Measurements from ENCODE around the gene GNS.

The GNS gene

GRCh38 chr12:64759035-64759894, at the start of gene GNS:
Gene GNS (minus strand): TSS chr12:64759406. CDS start chr12:64759276, 130 bp downstream.
- DNase-seq: peak; percentile 91

- no peak for DNase-seq
These were observed 48.9 kb upstream of the GNS start for GRCh38 chr12:64808110-64808509.

GRCh38 chr12:64806593-64807460, 47.6 kb upstream of the GNS start:
- no peak for DNase-seq

- no peak for DNase-seq
These were observed 47.0 kb upstream of the GNS start for GRCh38 chr12:64806173-64806572.

GRCh38 chr12:64802180-64802775, 43.1 kb upstream of the GNS start:
- DNase-seq: peak; percentile 44

- peak; percentile 18 for DNase-seq
These were observed 42.2 kb upstream of the GNS start for GRCh38 chr12:64801381-64801780.

DNA sequence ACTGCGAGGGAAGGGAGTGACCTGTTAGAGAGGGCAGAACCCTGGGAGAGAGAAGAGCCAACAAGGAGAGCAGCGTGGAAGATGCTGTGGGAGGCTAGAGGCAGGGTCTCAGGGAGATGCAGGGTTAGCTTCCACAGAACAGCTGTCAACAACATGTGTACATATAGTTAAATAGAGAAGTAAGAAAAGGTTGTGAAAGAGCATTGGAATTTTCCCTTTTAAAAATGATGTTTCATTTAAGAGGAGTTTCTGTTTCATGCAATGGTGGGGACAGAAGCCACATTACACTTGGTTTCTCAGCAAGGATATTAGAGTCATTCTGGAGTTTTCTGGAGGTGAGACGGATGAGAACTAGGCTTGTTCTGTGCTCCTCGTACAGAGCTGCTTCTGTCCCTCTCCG, 41.4 kb upstream of the GNS start:
- DNase-seq: no peak

DNA sequence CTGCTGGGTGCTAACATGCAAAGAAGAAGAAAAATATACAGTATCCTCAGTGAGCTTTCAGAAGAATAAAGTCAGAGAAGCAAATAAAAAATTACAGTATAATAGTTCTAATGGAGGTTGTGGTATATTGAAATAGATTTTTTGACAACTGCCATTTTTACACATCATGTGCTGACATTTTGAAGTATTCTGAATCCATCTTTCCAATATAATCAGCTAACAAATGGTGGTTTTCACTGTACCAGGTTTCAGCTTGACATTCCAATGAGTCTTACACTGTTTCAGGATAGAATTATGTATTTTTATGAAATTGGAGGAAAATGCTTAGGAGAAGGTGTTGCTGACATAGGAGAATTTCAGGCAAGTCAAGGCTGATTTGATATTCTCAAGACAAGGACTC, 39.0 kb upstream of the GNS start:
- DNase-seq: no peak

GRCh38 chr12:64797156-64797555, 38.0 kb upstream of the GNS start:
- no peak for DNase-seq

GRCh38 chr12:64796205-64796845, 37.1 kb upstream of the GNS start:
- DNase-seq: peak; percentile 80

DNA sequence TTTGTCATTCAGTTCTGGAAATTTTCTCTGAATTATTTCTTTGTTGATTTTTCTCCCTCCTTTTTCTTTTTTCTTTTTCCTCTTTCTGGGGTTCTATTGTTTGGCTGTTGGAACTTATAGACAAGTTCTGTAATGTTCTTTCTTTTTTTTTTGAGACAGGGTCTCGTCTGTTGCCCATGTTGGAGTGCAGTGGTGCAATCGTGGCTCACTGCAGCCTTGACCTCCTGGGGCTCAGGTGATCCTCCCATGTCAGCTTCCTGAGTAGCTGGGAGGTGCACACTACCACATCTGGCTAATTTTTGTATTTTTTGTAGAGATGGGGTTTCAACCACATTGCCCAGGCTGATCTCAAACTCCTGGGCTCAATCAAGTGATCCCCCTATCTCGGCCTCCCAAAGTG, 35.1 kb upstream of the GNS start:
- no peak for DNase-seq

DNA sequence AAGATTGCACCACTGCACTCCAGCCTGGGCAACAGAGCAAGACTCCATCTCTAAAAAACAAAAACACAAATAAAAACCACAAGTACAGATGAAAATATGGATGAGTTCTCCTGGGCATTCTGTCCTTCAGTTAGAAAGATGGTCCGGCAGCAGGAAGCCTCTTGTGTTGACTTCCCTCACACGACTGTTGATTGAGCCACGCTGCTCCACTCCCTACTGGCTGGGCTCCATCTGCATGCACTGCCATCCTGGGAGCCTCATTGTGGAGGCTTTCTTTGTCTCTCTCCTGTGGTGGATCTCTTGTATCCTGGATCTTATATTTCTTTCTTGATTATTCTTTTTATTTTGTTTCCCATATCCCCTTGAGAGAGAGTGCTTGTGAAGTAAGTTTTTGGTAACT, 34.4 kb upstream of the GNS start:
- no peak for DNase-seq

- no peak for DNase-seq
These were observed 32.9 kb upstream of the GNS start for GRCh38 chr12:64792128-64792527.

GRCh38 chr12:64791036-64791435, 31.8 kb upstream of the GNS start:
- no peak for DNase-seq

DNA sequence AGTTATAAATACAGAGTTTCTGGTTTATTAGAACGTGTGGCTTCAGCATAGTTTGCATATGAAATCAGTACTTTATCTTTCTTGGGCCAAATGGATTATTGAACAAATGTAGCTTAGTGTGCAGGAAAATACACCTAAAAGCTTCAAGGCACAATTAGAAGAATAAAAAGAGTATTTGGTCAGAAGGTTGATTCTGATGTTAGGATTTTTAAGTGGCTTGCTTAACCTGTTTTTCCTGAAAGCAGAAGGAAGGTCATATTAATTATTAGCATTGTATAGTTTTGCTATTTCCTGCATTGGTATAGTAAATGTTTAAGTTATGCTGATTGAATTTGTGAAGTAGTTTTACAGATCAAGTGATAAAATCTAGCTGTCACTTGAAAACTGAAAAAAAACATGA, 31.0 kb upstream of the GNS start:
- DNase-seq: no peak

DNA sequence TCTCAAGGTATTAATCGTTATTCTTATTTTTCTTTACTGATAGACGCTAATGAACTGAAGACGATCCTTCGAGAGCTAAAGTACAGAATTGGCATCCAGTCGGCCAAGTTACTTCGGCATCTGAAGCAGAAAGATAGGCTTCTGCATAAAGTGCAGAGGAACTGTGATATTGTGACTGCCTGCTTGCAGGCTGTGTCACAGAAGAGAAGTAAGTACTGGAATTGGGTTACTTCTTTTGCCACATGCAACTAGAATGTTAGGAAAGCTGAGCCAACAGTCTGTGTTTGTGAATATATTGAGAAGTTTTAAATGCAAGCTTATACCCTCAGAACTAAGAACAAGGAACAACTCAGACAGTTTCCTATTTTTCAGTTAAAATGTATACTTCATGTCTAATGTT, 26.6 kb upstream of the GNS start:
- DNase-seq: no peak

DNA sequence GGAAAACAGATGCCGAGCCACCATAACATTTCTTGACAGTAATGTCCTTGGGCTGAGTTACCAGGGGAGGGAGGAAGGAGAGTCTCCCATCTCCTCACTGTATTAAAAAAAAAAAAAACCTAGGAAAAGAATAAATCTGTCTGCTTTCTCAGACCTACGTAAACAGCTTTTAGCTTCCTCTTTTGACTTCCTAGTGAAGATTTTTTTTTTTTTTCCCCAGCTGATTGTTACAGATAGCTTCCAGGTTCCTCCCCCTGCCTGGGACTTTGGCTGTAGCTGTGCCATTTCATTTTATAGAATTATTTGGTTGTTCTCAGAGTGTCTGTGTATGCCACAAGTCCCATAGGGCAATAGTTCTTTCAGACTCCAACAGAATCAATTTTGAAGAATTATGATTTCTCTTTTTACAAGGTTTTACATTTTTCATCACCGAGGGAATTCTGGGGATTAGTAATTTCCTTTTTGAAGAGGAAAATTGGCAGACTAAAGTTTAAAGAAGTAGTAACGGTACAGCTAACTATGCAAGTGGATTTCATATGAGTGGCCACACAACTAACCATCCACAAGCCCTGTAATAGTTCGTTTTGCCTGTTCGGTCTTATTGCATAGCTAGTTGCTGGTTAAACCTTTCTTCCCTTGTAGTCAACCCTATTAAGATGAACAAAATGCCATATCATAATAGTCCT, 23.1 kb upstream of the GNS start:
- DNase-seq: no peak

GRCh38 chr12:64781280-64782190, 22.3 kb upstream of the GNS start:
- peak; percentile 71 for DNase-seq

DNA sequence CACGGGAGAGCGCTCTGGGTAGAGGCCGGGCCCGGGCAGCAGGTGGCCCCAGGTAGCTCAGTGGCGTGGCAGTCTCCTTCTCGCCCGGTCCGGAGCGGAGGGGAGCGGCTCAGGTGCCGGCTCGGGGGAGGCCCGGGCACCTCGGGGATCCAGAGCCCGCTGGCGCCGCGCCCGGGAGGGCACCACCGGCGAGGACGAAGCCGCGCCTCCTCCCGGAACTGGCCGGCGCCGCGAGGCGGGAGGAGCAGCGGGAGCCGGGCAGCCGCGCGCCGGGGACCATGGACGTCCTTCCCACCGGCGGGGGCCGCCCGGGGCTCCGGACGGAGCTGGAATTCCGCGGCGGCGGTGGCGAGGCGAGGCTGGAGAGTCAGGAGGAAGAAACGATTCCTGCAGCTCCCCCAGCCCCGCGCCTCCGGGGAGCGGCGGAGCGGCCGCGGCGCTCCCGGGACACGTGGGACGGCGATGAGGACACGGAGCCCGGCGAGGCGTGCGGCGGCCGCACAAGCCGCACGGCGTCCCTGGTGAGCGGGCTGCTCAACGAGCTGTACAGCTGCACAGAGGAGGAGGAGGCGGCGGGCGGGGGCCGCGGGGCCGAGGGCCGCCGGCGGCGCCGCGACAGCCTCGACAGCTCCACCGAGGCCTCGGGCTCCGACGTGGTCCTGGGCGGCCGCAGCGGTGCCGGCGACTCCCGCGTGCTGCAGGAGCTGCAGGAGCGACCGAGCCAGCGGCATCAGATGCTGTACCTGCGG, 21.5 kb upstream of the GNS start:
- DNase-seq: peak; percentile 76

- DNase-seq: no peak
These were observed 20.9 kb upstream of the GNS start for GRCh38 chr12:64780132-64780530.

Measured in NCI-H1105 treated with DMSO at 0.1 percent for 48 hours (cell line).